ENCODE measurements around the gene KCNIP3. TPM values are rescaled to one million over a fixed set of nuclear protein-coding genes. Genes with fewer than 3 reads are reported as not detected.
A peak's percentile ranks its signal among the peaks of the same experiment; 100 is the strongest.

KCNIP3 gene
- total and polyA plus RNA-seq, 10 donors: 0.59 to 5.2 (median 3.0) TPM

GRCh38 chr2:95333056-95333455 lies 35.9 kb downstream of the KCNIP3 start:
- WGBS, 5 donors: 76 to 92% (median 84%) methylated on average over 7 of the region's 7 CpGs
- Histone ChIP-seq H3K4me1 (no peaks in the 10 kb centered on the region), H3K36me3 (no peaks in the 10 kb centered on the region), H3K27me3 (replicated peaks in 1 of 7) (peaks cover 0 to 5% (median 0%) of the 10 kb centered on the region in 7 donors), H3K4me3 (no peak overlapping the region), H3K27ac (no peak overlapping the region), H3K9me3 (no peaks in the 10 kb centered on the region)
- intact Hi-C loops (cut with DNase I; ENCODE audit: low total_unique reads): no loop called here
- peak; percentile 40 for DNase-seq
- TF ChIP-seq POLR2AphosphoS5 (IDR thresholded peaks at IDR 0.05) (no peak), POLR2A (IDR thresholded peaks at IDR 0.05) (no peak)
- TF ChIP-seq, protein P1, sequence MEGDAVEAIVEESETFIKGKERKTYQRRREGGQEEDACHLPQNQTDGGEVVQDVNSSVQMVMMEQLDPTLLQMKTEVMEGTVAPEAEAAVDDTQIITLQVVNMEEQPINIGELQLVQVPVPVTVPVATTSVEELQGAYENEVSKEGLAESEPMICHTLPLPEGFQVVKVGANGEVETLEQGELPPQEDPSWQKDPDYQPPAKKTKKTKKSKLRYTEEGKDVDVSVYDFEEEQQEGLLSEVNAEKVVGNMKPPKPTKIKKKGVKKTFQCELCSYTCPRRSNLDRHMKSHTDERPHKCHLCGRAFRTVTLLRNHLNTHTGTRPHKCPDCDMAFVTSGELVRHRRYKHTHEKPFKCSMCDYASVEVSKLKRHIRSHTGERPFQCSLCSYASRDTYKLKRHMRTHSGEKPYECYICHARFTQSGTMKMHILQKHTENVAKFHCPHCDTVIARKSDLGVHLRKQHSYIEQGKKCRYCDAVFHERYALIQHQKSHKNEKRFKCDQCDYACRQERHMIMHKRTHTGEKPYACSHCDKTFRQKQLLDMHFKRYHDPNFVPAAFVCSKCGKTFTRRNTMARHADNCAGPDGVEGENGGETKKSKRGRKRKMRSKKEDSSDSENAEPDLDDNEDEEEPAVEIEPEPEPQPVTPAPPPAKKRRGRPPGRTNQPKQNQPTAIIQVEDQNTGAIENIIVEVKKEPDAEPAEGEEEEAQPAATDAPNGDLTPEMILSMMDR (IDR thresholded peaks at IDR 0.05 in 8 of 11, conservative IDR thresholded peaks at IDR 0.05 in 3 of 11): no peak

GRCh38 chr2:95333888-95334338 lies 36.8 kb downstream of the KCNIP3 start:
- Histone ChIP-seq H3K27me3 (replicated peaks in 1 of 7) (peaks cover 0 to 6% (median 0%) of the 10 kb centered on the region in 7 donors), H3K9me3 (no peaks in the 10 kb centered on the region), H3K36me3 (no peaks in the 10 kb centered on the region), H3K27ac (no peak overlapping the region), H3K4me3 (no peak overlapping the region), H3K4me1 (no peaks in the 10 kb centered on the region)
- peak; percentile 64 for DNase-seq
- whole genome bisulfite sequencing, 5 donors: 80 to 85% (median 82%) methylated on average over 11 of the region's 11 CpGs
- TF ChIP-seq, protein P1 (IDR thresholded peaks at IDR 0.05 in 8 of 11, conservative IDR thresholded peaks at IDR 0.05 in 3 of 11): no peak
- TF ChIP-seq POLR2A (IDR thresholded peaks at IDR 0.05) (no peak), POLR2AphosphoS5 (IDR thresholded peaks at IDR 0.05) (no peak)
- intact Hi-C loops (cut with DNase I; ENCODE audit: low total_unique reads): no loop called here

DNA sequence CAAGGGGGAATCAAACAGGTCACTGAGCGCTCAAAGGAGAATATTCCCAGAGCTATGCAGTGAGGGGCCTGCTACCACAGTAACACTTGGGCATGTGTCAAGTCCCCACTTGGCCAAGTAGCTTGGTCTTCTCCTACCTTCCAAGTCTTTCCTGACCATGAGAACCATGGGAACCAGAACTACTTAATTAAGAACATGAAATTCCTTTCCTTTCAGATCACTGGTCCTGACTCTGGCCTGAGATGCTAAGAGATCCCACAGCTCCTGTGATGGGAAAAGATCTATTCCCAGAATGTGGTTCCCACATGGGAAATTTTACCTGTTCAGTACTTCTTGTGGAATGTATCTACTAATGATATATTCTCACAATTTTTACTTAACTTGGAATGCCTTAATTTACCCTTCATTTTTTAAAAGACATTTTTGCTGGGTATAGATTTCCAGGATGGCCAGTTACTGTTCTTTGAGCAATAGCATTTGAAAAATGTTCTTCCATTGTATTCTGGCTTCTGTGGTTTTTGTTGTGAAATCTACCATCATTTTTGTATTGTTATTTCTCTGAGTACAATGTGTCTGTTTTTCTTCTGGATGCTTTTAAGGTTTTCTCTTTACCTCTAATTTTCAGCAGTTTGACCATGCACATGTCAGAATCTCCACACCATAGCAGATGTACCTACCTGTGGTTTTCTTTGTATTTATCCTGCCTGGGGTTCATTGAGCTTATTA lies 37.9 kb downstream of the KCNIP3 start:
- no peaks in the 10 kb centered on the region for H3K9me3 ChIP-seq
- no peaks in the 10 kb centered on the region for H3K4me1 ChIP-seq
- H3K36me3 ChIP-seq: no peaks in the 10 kb centered on the region
- WGBS, 5 donors: 90 to 100% (median 95%) methylated on average over 1 of the region's 1 CpG
- H3K27me3 ChIP-seq (replicated peaks in 1 of 7): peaks cover 0 to 16% (median 0%) of the 10 kb centered on the region in 7 donors
- peak; percentile 20 for DNase-seq
- H3K4me3 ChIP-seq: no peak overlapping the region
- H3K27ac ChIP-seq: no peak overlapping the region
- TF ChIP-seq, protein P1 (IDR thresholded peaks at IDR 0.05 in 8 of 11, conservative IDR thresholded peaks at IDR 0.05 in 3 of 11): no peak
- TF ChIP-seq POLR2A (IDR thresholded peaks at IDR 0.05) (no peak), POLR2AphosphoS5 (IDR thresholded peaks at IDR 0.05) (no peak)
- intact Hi-C loops (cut with DNase I; ENCODE audit: low total_unique reads): no loop called here

DNA sequence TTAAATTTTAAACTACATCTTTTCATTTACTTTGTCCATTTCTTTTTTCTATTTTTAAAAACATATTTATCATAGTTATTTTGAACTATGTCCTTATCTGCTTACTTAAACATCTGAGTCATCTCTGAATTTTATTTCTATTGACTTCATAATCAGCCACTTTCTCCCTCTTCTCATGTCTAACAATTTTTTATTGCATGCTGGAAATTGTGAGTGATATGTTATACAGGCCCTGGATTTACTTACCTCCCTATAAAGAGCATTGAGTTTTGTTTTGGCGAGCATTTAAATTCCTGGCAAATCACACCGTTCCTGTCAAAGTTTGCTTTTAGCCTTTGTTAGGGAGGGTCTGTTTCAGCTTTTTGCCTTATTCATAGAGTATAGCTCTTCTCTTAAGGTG lies 39.3 kb downstream of the KCNIP3 start:
- peaks cover 0 to 28% (median 0%) of the 10 kb centered on the region in 7 donors for H3K27me3 ChIP-seq (replicated peaks in 1 of 7)
- no peaks in the 10 kb centered on the region for H3K36me3 ChIP-seq
- intact Hi-C loops (cut with DNase I; ENCODE audit: low total_unique reads): no loop called here
- no peaks in the 10 kb centered on the region for H3K4me1 ChIP-seq
- 78 to 92% (median 84%) methylated on average over 2 of the region's 2 CpGs for WGBS, 5 donors
- no peak overlapping the region for H3K27ac ChIP-seq
- no peaks in the 10 kb centered on the region for H3K9me3 ChIP-seq
- DNase-seq: no peak
- H3K4me3 ChIP-seq: no peak overlapping the region
- TF ChIP-seq POLR2AphosphoS5 (IDR thresholded peaks at IDR 0.05) (no peak), POLR2A (IDR thresholded peaks at IDR 0.05) (no peak)
- TF ChIP-seq, protein P1 (IDR thresholded peaks at IDR 0.05 in 8 of 11, conservative IDR thresholded peaks at IDR 0.05 in 3 of 11): no peak
